Measurements from ENCODE around the gene ARMC9.

- no peak for TF ChIP-seq EZH2 (IDR thresholded peaks at IDR 0.05; ENCODE audit: borderline replicate concordance)
- no peak for TF ChIP-seq CTCF (IDR thresholded peaks at IDR 0.05; ENCODE audit: poor library complexity)
- no peak for TF ChIP-seq EZH2phosphoT487 (IDR thresholded peaks at IDR 0.05; ENCODE audit: low read depth, severe bottlenecking, unreplicated experiment)
Observed at GRCh38 chr2:231318436-231318835, 120.0 kb downstream of the ARMC9 start.
